ENCODE measurements around the gene CDC42EP1.

The CDC42EP1 gene

GRCh38 chr22:37616201-37617083 lies 56.2 kb downstream of the CDC42EP1 start:
- no peak for DNase-seq

- no peak for DNase-seq
These were observed 57.2 kb downstream of the CDC42EP1 start for GRCh38 chr22:37617431-37617830.

DNA sequence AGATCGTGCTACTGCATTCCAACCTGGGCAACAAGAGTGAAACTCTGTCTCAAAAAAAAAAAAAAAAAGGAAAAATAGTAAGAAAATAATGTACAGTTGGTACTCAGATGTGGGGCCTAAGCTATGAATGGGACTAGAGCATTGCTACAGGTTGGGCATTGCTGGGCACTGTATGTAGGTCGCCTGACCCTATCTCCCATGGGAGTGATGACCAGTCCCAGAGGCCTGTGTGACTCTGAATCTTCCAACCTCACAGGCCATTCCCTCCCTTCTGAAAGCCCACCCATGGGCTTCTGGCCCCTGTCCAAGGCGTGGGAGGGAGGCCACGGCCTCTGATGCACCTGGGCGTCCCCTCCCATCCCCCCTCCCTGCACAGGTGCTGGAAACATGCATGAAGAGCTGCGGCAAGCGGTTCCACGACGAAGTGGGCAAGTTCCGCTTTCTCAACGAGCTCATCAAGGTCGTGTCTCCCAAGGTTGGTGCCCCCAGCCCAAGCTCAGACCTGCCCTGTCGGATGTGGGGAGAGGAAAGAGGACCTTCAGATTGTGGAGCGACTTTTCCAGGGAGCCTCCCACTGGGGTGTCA lies 57.9 kb downstream of the CDC42EP1 start:
- DNase-seq = no peak

DNA sequence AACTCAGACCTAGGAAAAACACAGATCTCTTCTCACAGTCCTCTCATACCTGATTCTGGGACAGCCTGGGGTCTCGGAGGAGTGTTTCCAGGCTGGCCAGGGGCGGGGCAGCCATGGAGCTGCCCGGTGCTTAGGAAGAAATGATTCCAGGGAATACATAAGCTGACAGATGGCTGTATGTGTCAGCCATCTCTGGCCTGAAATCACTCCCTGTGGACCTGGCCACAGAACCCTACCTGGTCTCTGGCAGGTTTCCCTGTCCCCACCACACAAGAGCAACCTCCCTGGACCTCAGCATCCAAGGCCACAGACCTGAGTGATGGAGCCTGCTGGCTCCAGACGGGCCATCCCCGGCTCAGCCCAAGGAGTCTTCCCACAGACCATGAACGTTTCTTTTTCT lies 58.4 kb downstream of the CDC42EP1 start:
- no peak for DNase-seq
